Neutrophil (primary cell): ENCODE results near the gene EGFR.

ENCODE experiments used
- H3K27ac ChIP-seq: fragments of 200-600 bp; sonication (generic); 2 replicates; pipeline ENCODE4 v1.5.1; 2016; ENCODE audit warnings: mild to moderate bottlenecking, moderate library complexity
- H3K27me3 ChIP-seq: fragments of 200-600 bp; sonication (generic); 2 replicates; pipeline ENCODE4 v1.6.0; 2016; ENCODE audit warnings: mild to moderate bottlenecking
- H3K36me3 ChIP-seq: fragments of 200-600 bp; sonication (generic); 2 replicates; pipeline ENCODE4 v1.5.1; 2017
- H3K4me1 ChIP-seq, 2 experiments: fragments of 200-600 bp in 1 of 2; sonication (generic) in 1 of 2; 1 replicate in 1 of 2; 2 replicates in 1 of 2; pipeline versions ENCODE4 v1.5.1 to v1.6.1; 2013 to 2016; ENCODE audit warnings: low read depth in 1 of 2, low read length in 1 of 2, mild to moderate bottlenecking in 1 of 2, moderate library complexity in 1 of 2; ENCODE audit not compliant: control insufficient read depth in 1 of 2, insufficient read depth in 1 of 2
- H3K4me3 ChIP-seq, 2 experiments: fragments of 200-600 bp in 1 of 2; sonication (generic) in 1 of 2; 1 replicate in 1 of 2; 2 replicates in 1 of 2; pipeline ENCODE4 v1.5.1; 2013 to 2016; ENCODE audit warnings: low read depth in 1 of 2, low read length in 1 of 2, mild to moderate bottlenecking in 1 of 2, moderate library complexity in 1 of 2
- H3K9me3 ChIP-seq: fragments of 200-600 bp; sonication (generic); 2 replicates; pipeline ENCODE4 v1.5.1; 2016
- CTCF ChIP-seq: fragments of 200-600 bp; sonication (generic); IDR thresholded peaks from 2 replicates; pipeline ENCODE4 v1.5.1; 2016; ENCODE audit warnings: antibody characterized with exemption

Gene EGFR

DNA sequence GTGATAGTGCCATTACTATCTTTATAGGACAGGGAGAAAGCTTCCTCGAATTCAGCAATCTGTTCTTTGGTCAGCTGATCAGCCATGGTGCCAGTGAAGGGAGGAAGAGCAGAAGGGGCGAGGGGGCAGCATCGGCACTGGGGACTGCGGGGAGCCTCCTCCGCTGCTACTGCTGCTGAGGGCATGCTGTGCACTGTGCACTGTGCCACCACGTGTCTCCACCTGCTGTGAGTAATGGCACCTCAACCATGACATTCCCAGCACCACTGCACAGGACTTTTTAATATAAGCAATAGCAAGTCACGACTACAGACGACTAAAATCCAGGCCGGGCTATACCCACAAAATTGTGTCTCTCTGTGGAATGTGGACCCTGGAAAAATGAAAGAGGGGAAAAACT, 241.4 kb downstream of the EGFR start:
- no peak overlapping the region for H3K27ac ChIP-seq
- H3K4me1 ChIP-seq: peaks cover 0 to 5% of the 10 kb centered on the region in 2 experiments
- TF ChIP-seq CTCF: no peak

DNA sequence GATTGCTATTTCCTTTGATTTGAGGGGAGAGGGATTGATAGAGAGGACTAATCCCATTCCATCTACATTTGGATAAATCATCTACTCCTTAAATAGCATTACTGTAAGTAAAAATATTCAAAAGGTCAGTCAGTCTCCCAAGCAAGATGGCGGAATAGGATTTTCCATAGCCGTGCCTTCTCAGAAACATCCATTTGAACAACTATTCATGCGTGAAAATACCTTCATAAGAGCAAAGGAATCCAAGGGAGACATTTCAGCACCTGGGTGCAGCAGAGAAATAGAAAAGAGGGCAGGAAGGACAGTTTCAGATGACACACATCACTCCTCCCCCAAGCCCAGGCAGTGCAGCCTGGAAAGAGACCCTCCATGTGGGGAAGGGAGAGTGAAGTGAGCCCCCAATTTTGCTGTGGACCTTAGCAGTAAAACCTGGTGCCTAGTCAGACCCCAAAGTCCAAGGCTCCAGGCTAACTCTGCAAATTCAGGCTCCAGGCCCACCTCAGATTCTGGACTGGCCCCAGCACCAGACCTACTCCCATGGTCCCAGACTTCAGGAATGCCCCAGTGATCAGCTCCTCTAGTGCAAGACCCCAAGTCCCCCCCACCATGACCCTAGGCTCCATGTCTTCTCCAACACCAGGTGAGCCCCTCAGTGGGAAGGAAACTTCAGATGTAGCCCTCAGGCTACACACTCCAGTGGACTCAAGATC, 242.0 kb downstream of the EGFR start:
- peaks cover 41% of the 10 kb centered on the region for H3K27me3 ChIP-seq
- no peak overlapping the region for H3K27ac ChIP-seq
- no peaks in the 10 kb centered on the region for H3K36me3 ChIP-seq
- H3K9me3 ChIP-seq: no peaks in the 10 kb centered on the region
- no peak overlapping the region for H3K4me3 ChIP-seq
- H3K4me1 ChIP-seq: no peaks in the 10 kb centered on the region
- no peak for TF ChIP-seq CTCF

More for the DNA sequence above, 241.4 kb downstream of the EGFR start:
- Histone ChIP-seq H3K36me3 (no peaks in the 10 kb centered on the region), H3K27me3 (peaks cover 47% of the 10 kb centered on the region), H3K4me3 (no peak overlapping the region), H3K9me3 (no peaks in the 10 kb centered on the region)
